ENCODE data around the gene CAP2.

GRCh38 chr6:17452096-17452495, 58.7 kb downstream of the CAP2 start:
- TF ChIP-seq, protein P1, sequence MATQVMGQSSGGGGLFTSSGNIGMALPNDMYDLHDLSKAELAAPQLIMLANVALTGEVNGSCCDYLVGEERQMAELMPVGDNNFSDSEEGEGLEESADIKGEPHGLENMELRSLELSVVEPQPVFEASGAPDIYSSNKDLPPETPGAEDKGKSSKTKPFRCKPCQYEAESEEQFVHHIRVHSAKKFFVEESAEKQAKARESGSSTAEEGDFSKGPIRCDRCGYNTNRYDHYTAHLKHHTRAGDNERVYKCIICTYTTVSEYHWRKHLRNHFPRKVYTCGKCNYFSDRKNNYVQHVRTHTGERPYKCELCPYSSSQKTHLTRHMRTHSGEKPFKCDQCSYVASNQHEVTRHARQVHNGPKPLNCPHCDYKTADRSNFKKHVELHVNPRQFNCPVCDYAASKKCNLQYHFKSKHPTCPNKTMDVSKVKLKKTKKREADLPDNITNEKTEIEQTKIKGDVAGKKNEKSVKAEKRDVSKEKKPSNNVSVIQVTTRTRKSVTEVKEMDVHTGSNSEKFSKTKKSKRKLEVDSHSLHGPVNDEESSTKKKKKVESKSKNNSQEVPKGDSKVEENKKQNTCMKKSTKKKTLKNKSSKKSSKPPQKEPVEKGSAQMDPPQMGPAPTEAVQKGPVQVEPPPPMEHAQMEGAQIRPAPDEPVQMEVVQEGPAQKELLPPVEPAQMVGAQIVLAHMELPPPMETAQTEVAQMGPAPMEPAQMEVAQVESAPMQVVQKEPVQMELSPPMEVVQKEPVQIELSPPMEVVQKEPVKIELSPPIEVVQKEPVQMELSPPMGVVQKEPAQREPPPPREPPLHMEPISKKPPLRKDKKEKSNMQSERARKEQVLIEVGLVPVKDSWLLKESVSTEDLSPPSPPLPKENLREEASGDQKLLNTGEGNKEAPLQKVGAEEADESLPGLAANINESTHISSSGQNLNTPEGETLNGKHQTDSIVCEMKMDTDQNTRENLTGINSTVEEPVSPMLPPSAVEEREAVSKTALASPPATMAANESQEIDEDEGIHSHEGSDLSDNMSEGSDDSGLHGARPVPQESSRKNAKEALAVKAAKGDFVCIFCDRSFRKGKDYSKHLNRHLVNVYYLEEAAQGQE (IDR thresholded peaks at IDR 0.05; ENCODE audit: low read depth), result no peak
- no peak for TF ChIP-seq CEBPB (IDR thresholded peaks at IDR 0.05)
- no peak for TF ChIP-seq FOXM1 (IDR thresholded peaks at IDR 0.05; ENCODE audit: borderline replicate concordance, low read depth)
- TF ChIP-seq, protein P2, sequence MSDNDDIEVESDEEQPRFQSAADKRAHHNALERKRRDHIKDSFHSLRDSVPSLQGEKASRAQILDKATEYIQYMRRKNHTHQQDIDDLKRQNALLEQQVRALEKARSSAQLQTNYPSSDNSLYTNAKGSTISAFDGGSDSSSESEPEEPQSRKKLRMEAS (IDR thresholded peaks at IDR 0.05), result no peak
- no peak for TF ChIP-seq TAF1 (IDR thresholded peaks at IDR 0.05; ENCODE audit: low read depth)
- no peak for TF ChIP-seq CREB1 (IDR thresholded peaks at IDR 0.05; ENCODE audit: low read depth)
- TF ChIP-seq TEAD4 (IDR thresholded peaks at IDR 0.05), result no peak
- TF ChIP-seq EP300 (IDR thresholded peaks at IDR 0.05; ENCODE audit: borderline replicate concordance), result no peak
- TF ChIP-seq, protein P3, sequence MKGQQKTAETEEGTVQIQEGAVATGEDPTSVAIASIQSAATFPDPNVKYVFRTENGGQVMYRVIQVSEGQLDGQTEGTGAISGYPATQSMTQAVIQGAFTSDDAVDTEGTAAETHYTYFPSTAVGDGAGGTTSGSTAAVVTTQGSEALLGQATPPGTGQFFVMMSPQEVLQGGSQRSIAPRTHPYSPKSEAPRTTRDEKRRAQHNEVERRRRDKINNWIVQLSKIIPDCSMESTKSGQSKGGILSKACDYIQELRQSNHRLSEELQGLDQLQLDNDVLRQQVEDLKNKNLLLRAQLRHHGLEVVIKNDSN (IDR thresholded peaks at IDR 0.05), result no peak
- no peak for TF ChIP-seq RAD21 (IDR thresholded peaks at IDR 0.05; ENCODE audit: low read depth)
- TF ChIP-seq YY1 (IDR thresholded peaks at IDR 0.05; ENCODE audit: low read depth), result no peak
- TF ChIP-seq EGR1 (IDR thresholded peaks at IDR 0.05), result no peak
- no peak for TF ChIP-seq ZBTB7A (IDR thresholded peaks at IDR 0.05; ENCODE audit: low read depth)
- no peak for TF ChIP-seq NFIC (IDR thresholded peaks at IDR 0.05)
